Activated CD4-positive, alpha-beta memory T cell treated with anti-CD3 and anti-CD28 coated beads for 36 hours (primary cell): ENCODE data around the gene COL6A2. TPM values are rescaled to one million over a fixed set of nuclear protein-coding genes. Genes with fewer than 3 reads are reported as not detected.
"Not testable (repeated sequence)": the region's sequence is repeated elsewhere in the genome, so short reads cannot be mapped to it uniquely, and the experiment has no call there.

Experiments used
- CTCF ChIA-PET: fragments of 350-600 bp; sonication (Branson Sonifier 250); formaldehyde crosslinking; loops from one replicate; lab custom pipeline; 2021; ENCODE audit warnings: antibody characterized with exemption, inconsistent platforms; lab: Charles Lee
- POLR2A ChIA-PET: fragments of 350-600 bp; sonication (Branson Sonifier 250); formaldehyde crosslinking; loops from one replicate; lab custom pipeline; 2021; ENCODE audit warnings: antibody characterized with exemption; lab: Charles Lee
- DNase-seq: peaks from one replicate; pipeline ENCODE4 v3.0.0-alpha.2; 2020
- H3K27ac Mint-ChIP-seq: one replicate; pipeline ENCODE4 v1.8.0; 2021; ENCODE audit warnings: mixed read lengths
- H3K27me3 Mint-ChIP-seq: one replicate; pipeline ENCODE4 v1.8.0; 2021; ENCODE audit warnings: mixed read lengths
- H3K36me3 Mint-ChIP-seq: one replicate; pipeline ENCODE4 v1.8.0; 2021; ENCODE audit warnings: mixed read lengths
- H3K4me1 Mint-ChIP-seq: one replicate; pipeline ENCODE4 v1.8.0; 2021; ENCODE audit warnings: low read depth, mixed read lengths
- H3K4me3 Mint-ChIP-seq: one replicate; pipeline ENCODE4 v1.8.0; 2021; ENCODE audit warnings: mild to moderate bottlenecking, mixed read lengths
- H3K9me3 Mint-ChIP-seq: one replicate; pipeline ENCODE4 v1.8.0; 2021; ENCODE audit warnings: mixed read lengths
- intact Hi-C: fragments of 100-400 bp; cut with micrococcal nuclease; formaldehyde crosslinking; loops from one replicate; pipeline ENCODE4 v1.15.1; 2023
- total RNA-seq, 2 experiments: library from RNA; stranded (reverse); gene quantifications; one replicate each; pipeline ENCODE4 v1.2.3, GENCODE V29; 2021

COL6A2 gene
- total RNA-seq, 2 experiments from 2014 or later, result 4.3 to 4.8 TPM

GRCh38 chr21:46159841-46160656 is 62.1 kb downstream of the COL6A2 start:
- Mint-ChIP-seq H3K4me1 (no peaks in the 10 kb centered on the region), H3K27me3 (no peaks in the 10 kb centered on the region), H3K27ac (no peak overlapping the region), H3K4me3 (no peak overlapping the region), H3K36me3 (no peaks in the 10 kb centered on the region), H3K9me3 (no peaks in the 10 kb centered on the region)
- POLR2A ChIA-PET, result no interaction called here
- peak; percentile 8 for DNase-seq
- CTCF ChIA-PET, result interaction anchor here (0.6 to 1.2 kb wide), 2 partner anchors 17 to 64 kb away, joined by 3 to 4 read pairs; no protein-coding TSS in a partner anchor
- intact Hi-C loops, result no loop called here

- POLR2A ChIA-PET, result no interaction called here
- no peak for DNase-seq
- CTCF ChIA-PET, result no interaction called here
- Mint-ChIP-seq H3K4me1 (no peaks in the 10 kb centered on the region), H3K9me3 (no peaks in the 10 kb centered on the region), H3K27me3 (no peaks in the 10 kb centered on the region), H3K27ac (no peak overlapping the region), H3K4me3 (no peak overlapping the region), H3K36me3 (no peaks in the 10 kb centered on the region)
- intact Hi-C loops, result no loop called here
Measured at GRCh38 chr21:46160657-46160906, 62.7 kb downstream of the COL6A2 start.

- Mint-ChIP-seq H3K4me3 (no peak overlapping the region), H3K9me3 (no peaks in the 10 kb centered on the region)
Measured at GRCh38 chr21:46160907-46161632, 63.2 kb downstream of the COL6A2 start.

GRCh38 chr21:46161633-46162592 is 64.0 kb downstream of the COL6A2 start:
- Mint-ChIP-seq H3K9me3 (no peaks in the 10 kb centered on the region), H3K4me3 (no peak overlapping the region), H3K36me3 (no peaks in the 10 kb centered on the region), H3K27me3 (no peaks in the 10 kb centered on the region), H3K27ac (no peak overlapping the region), H3K4me1 (no peaks in the 10 kb centered on the region)
- intact Hi-C loops, result no loop called here
- POLR2A ChIA-PET, result no interaction called here
- CTCF ChIA-PET, result no interaction called here
- peak; percentile 6 for DNase-seq

More at GRCh38 chr21:46160907-46161632, 63.2 kb downstream of the COL6A2 start:
- Mint-ChIP-seq H3K27ac (no peak overlapping the region), H3K4me1 (no peaks in the 10 kb centered on the region), H3K36me3 (no peaks in the 10 kb centered on the region), H3K27me3 (no peaks in the 10 kb centered on the region)
- peak; percentile 15 for DNase-seq
- CTCF ChIA-PET, result no interaction called here
- intact Hi-C loops, result no loop called here
- POLR2A ChIA-PET, result no interaction called here

GRCh38 chr21:46163380-46163779 is 65.5 kb downstream of the COL6A2 start:
- Mint-ChIP-seq H3K27ac (no peak overlapping the region), H3K36me3 (no peaks in the 10 kb centered on the region), H3K4me3 (no peak overlapping the region), H3K9me3 (no peaks in the 10 kb centered on the region), H3K27me3 (no peaks in the 10 kb centered on the region), H3K4me1 (no peaks in the 10 kb centered on the region)
- intact Hi-C loops, result no loop called here
- DNase-seq, result no peak
- POLR2A ChIA-PET, result no interaction called here
- CTCF ChIA-PET, result interaction anchor here (1.6 kb wide), 1 partner anchor 20 kb away, joined by 3 read pairs; no protein-coding TSS in a partner anchor

- intact Hi-C loops, result no loop called here
- POLR2A ChIA-PET, result no interaction called here
- H3K4me3 Mint-ChIP-seq, result no peak overlapping the region
Measured at GRCh38 chr21:46165098-46165497, 67.2 kb downstream of the COL6A2 start.

GRCh38 chr21:46168238-46168637 is 70.3 kb downstream of the COL6A2 start:
- CTCF ChIA-PET, result interaction anchor here (0.7 kb wide), 1 partner anchor 15 kb away, joined by 3 read pairs; no protein-coding TSS in a partner anchor
- Mint-ChIP-seq H3K4me3 (no peak overlapping the region), H3K36me3 (no peaks in the 10 kb centered on the region), H3K27ac (no peak overlapping the region), H3K27me3 (no peaks in the 10 kb centered on the region), H3K9me3 (no peaks in the 10 kb centered on the region), H3K4me1 (peaks cover 6% of the 10 kb centered on the region)
- POLR2A ChIA-PET, result no interaction called here
- peak; percentile 6 for DNase-seq
- intact Hi-C loops, result no loop called here

More at GRCh38 chr21:46165098-46165497, 67.2 kb downstream of the COL6A2 start:
- Mint-ChIP-seq H3K36me3 (no peaks in the 10 kb centered on the region), H3K4me1 (no peaks in the 10 kb centered on the region), H3K27ac (no peak overlapping the region), H3K27me3 (no peaks in the 10 kb centered on the region), H3K9me3 (no peaks in the 10 kb centered on the region)
- CTCF ChIA-PET, result no interaction called here
- no peak for DNase-seq

- no peak for DNase-seq
- no peaks in the 10 kb centered on the region for H3K36me3 Mint-ChIP-seq
- POLR2A ChIA-PET, result no interaction called here
- no peak overlapping the region for H3K4me3 Mint-ChIP-seq
- intact Hi-C loops, result no loop called here
- no peaks in the 10 kb centered on the region for H3K27me3 Mint-ChIP-seq
- peaks cover 3% of the 10 kb centered on the region for H3K9me3 Mint-ChIP-seq
- CTCF ChIA-PET, result no interaction called here
- peaks cover 6% of the 10 kb centered on the region for H3K4me1 Mint-ChIP-seq
- H3K27ac Mint-ChIP-seq, result no peak overlapping the region
Measured at GRCh38 chr21:46168659-46169386, 70.9 kb downstream of the COL6A2 start.

DNA sequence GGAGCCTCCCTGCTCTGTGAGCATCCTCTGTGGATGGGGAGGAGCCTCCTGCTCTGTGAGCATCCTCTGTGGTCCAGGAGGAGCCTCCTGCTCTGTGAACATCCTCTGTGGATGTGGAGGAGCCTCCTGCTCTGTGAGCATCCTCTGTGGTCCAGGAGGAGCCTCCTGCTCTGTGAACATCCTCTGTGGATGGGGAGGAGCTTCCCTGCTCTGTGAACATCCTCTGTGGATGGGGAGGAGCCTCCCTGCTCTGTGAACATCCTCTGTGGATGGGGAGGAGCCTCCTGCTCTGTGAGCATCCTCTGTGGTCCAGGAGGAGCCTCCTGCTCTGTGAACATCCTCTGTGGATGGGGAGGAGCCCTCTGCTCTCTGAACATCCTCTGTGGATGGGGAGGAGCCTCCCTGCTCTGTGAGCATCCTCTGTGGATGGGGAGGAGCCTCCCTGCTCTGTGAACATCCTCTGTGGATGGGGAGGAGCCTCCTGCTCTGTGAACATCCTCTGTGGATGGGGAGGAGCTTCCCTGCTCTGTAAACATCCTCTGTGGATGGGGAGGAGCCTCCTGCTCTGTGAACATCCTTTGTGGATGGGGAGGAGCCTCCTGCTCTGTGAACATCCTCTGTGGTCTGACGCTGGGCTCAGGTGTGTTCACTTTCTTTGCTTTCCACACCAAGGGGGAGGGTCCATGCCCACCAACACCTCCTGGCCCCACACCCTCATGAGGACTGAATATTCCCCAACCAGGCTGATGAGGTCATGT is 72.7 kb downstream of the COL6A2 start:
- peak; percentile 9 for DNase-seq
- not testable (repeated sequence) for H3K4me1 Mint-ChIP-seq, H3K27me3 Mint-ChIP-seq

DNA sequence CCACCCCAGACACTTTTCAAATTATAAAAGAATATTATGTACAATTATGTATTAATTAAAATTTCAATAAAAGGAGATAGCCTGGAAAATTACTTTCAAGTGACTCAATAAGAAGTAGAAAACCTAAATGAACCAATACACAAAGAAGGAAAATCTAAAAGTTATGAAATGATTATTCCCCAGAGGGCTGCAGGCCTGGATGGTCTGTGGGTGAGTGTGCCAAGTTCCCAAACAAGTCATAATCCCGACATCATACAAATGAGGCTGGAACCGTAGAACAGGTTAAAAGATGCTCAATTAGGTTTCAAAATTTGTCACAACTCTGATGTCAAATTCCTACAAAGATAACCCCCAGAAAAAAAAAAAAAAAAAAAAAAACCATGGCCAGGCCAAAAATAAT is 73.7 kb downstream of the COL6A2 start:
- no peak for DNase-seq
- H3K4me1 Mint-ChIP-seq, result peaks cover 6% of the 10 kb centered on the region
- ChIA-PET CTCF (no interaction called here), POLR2A (no interaction called here)
- no peak overlapping the region for H3K27ac Mint-ChIP-seq
- peaks cover 2% of the 10 kb centered on the region for H3K27me3 Mint-ChIP-seq
- intact Hi-C loops, result no loop called here
- peaks cover 20% of the 10 kb centered on the region for H3K9me3 Mint-ChIP-seq
- peaks cover 5% of the 10 kb centered on the region for H3K36me3 Mint-ChIP-seq
- H3K4me3 Mint-ChIP-seq, result no peak overlapping the region

More for the DNA sequence above, 72.7 kb downstream of the COL6A2 start:
- peaks cover 14% of the 10 kb centered on the region for H3K9me3 Mint-ChIP-seq
- intact Hi-C loops, H3K4me3 Mint-ChIP-seq, POLR2A ChIA-PET, H3K36me3 Mint-ChIP-seq, CTCF ChIA-PET, H3K27ac Mint-ChIP-seq: not testable (repeated sequence)
